Stimulated activated naive B cell treated with anti-CD40 and anti-IgM and Interleukin-4, amounts not matched to agents 10 μg/mL and 1 μg/mL and 100 μg/mL, for 72 hours (primary cell): Measurements from ENCODE around the gene SIGLEC5.
A peak's percentile ranks its signal among the peaks of the same experiment; 100 is the strongest.

Source experiments
- ATAC-seq, 2 donors: fragments of 150-1000 bp; cut with Tn5 transposase; replicated peaks; 2 replicates each; pipeline ENCODE4 v1.10.0; 2021; ENCODE audit warnings: moderate library complexity in 1 of 2
- DNase-seq: peaks from one replicate; pipeline ENCODE4 v3.0.0; 2021
- H3K27ac Mint-ChIP-seq: one replicate; pipeline ENCODE4 v1.8.0; 2022; ENCODE audit warnings: mild to moderate bottlenecking, mixed read lengths
- H3K27me3 Mint-ChIP-seq, 2 donors: one replicate each; pipeline ENCODE4 v1.8.0; 2022; ENCODE audit warnings: mixed read lengths in 2 of 2
- H3K36me3 Mint-ChIP-seq, 2 donors: one replicate each; pipeline ENCODE4 v1.8.0; 2022; ENCODE audit warnings: mixed read lengths in 2 of 2, mild to moderate bottlenecking in 1 of 2
- H3K4me1 Mint-ChIP-seq, 2 donors: one replicate each; pipeline ENCODE4 v1.8.0; 2022; ENCODE audit warnings: mixed read lengths in 2 of 2, mild to moderate bottlenecking in 1 of 2
- H3K4me3 Mint-ChIP-seq, 2 donors: one replicate each; pipeline ENCODE4 v1.8.0; 2022; ENCODE audit warnings: mild to moderate bottlenecking in 2 of 2, mixed read lengths in 2 of 2, moderate library complexity in 1 of 2
- H3K9me3 Mint-ChIP-seq, 2 donors: one replicate each; pipeline ENCODE4 v1.8.0; 2022; ENCODE audit warnings: mixed read lengths in 2 of 2, mild to moderate bottlenecking in 1 of 2

SIGLEC5 gene

DNA sequence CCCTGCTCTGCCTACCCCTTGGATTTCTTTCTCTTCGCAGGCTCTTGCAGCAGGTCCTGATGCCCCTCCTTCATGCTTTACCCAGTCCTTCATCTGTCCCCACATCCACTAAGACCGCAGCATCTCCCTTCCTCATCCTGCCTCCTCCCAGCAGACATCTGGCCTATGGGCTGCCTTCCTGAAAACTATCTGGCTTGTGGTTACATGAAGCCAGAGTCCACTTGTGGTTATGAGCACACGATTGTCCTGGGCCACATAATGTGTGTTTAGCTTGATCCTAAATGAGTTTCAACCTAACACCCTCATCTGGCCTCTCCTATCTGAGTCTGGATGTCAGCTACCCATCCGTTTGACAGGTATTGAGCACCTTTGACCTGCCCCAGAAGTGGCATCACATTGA lies 64.6 kb downstream of the SIGLEC5 start:
- DNase-seq (no peak), ATAC-seq (peak in 1 of 2 donors; percentile 22)
- Mint-ChIP-seq H3K4me3 (peak overlapping the region in 1 of 2 donors; percentile 3), H3K27ac (no peak overlapping the region), H3K27me3 (peaks cover 0 to 4% of the 10 kb centered on the region in 2 donors), H3K9me3 (no peaks in the 10 kb centered on the region), H3K4me1 (peaks cover 23 to 27% of the 10 kb centered on the region in 2 donors), H3K36me3 (no peaks in the 10 kb centered on the region)

- H3K36me3 Mint-ChIP-seq: no peaks in the 10 kb centered on the region
- H3K4me3 Mint-ChIP-seq: peak overlapping the region; percentile 20 to 30
- peak; percentile 64 for DNase-seq
- H3K27ac Mint-ChIP-seq: no peak overlapping the region
- H3K9me3 Mint-ChIP-seq: no peaks in the 10 kb centered on the region
- peaks cover 21 to 22% of the 10 kb centered on the region in 2 donors for H3K4me1 Mint-ChIP-seq
- H3K27me3 Mint-ChIP-seq: peaks cover 0 to 5% of the 10 kb centered on the region in 2 donors
- peak; percentile 97 for ATAC-seq
Measured at GRCh38 chr19:51564791-51565190, 65.4 kb downstream of the SIGLEC5 start.
